ENCODE data around the gene NAV2.

DNA sequence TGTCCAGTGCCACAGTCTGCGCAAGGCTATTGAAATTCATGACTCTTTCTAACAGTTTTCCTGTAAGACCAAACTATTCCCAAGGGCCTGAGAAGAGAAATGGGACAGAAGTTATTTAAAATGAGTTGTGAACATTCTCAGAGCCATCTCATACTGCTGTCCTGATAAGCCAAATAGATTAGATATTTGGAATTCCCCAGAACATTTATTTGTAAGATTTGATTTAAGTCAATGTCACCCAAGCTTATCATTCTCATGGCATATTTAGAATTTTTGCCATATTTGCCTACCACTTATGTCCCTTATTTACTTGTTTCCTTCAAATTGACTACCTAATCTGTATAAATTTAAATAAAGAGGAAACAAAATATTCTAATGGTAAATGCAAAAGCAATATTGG is 82.4 kb downstream of the NAV2 start:
- TF ChIP-seq, protein P1, sequence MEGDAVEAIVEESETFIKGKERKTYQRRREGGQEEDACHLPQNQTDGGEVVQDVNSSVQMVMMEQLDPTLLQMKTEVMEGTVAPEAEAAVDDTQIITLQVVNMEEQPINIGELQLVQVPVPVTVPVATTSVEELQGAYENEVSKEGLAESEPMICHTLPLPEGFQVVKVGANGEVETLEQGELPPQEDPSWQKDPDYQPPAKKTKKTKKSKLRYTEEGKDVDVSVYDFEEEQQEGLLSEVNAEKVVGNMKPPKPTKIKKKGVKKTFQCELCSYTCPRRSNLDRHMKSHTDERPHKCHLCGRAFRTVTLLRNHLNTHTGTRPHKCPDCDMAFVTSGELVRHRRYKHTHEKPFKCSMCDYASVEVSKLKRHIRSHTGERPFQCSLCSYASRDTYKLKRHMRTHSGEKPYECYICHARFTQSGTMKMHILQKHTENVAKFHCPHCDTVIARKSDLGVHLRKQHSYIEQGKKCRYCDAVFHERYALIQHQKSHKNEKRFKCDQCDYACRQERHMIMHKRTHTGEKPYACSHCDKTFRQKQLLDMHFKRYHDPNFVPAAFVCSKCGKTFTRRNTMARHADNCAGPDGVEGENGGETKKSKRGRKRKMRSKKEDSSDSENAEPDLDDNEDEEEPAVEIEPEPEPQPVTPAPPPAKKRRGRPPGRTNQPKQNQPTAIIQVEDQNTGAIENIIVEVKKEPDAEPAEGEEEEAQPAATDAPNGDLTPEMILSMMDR (IDR thresholded peaks at IDR 0.05) = no peak
- TF ChIP-seq POLR2A (IDR thresholded peaks at IDR 0.05) = no peak

Measured in testis (tissue), 2 donors.